AG09319 (cell line): Measurements from ENCODE around the gene CARD19.

Source experiments
- DNase-seq: peaks from one replicate; pipeline ENCODE4 v3.0.0-alpha.2; 2010; ENCODE audit warnings: low read depth; ENCODE audit errors: extremely low read depth
- TF ChIP-seq, protein P1 (sequence below): IDR thresholded peaks from 2 replicates; pipeline ENCODE4 v1.5.1; 2011; ENCODE audit warnings: low read depth, mild to moderate bottlenecking, inconsistent platforms, low read length, moderate library complexity

CARD19 gene

GRCh38 chr9:93094658-93095204 lies 1.3 kb upstream of the CARD19 start:
- TF ChIP-seq, protein P1, sequence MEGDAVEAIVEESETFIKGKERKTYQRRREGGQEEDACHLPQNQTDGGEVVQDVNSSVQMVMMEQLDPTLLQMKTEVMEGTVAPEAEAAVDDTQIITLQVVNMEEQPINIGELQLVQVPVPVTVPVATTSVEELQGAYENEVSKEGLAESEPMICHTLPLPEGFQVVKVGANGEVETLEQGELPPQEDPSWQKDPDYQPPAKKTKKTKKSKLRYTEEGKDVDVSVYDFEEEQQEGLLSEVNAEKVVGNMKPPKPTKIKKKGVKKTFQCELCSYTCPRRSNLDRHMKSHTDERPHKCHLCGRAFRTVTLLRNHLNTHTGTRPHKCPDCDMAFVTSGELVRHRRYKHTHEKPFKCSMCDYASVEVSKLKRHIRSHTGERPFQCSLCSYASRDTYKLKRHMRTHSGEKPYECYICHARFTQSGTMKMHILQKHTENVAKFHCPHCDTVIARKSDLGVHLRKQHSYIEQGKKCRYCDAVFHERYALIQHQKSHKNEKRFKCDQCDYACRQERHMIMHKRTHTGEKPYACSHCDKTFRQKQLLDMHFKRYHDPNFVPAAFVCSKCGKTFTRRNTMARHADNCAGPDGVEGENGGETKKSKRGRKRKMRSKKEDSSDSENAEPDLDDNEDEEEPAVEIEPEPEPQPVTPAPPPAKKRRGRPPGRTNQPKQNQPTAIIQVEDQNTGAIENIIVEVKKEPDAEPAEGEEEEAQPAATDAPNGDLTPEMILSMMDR, result no peak
- DNase-seq, result no peak

DNA sequence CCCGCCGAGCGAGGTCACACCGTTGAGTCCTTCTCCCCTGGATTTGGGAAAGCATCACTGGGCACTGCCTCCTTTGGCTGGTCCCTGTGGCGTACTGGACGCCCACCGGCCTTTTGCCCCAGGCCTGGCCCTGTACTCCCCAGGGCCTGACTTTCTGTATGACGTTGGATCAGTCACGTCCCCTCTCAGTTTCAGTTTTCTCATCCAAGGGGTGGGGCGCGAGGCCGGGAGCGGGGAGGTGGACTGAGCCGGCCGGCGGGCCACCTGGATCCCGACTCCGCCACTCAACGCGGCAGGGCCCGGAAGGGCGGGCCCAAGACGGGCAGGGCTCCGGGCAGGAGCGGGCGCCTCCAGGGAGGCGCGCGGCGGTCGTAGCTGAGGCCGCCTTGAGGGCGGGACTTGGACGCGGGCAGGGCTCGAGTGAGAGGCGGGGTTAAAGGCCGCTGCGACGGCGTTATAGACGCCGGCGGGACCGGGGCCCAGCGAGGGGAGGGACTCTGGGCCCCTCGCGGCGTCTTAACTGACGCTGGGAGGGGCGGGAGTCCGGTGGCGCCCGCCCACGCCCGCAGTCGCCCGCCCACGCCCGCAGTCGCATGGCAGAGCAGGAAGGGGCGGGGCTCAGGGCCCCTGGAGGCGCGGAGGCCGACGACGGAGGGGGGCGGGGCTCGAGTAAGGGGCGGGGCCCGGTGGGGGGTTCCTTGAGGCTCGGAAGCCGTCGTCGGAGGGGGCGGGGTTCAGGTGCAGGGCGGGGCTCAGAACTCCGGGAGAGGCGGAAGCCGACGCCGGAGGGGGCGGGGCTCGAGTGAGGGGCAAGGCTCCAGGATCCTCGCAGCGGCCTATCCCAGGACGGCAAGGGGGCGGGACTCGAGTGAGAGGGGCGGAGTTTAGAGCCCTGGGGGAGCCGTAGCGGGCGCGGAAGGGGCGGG lies 549 bp upstream of the CARD19 start:
- DNase-seq, result peak; percentile 97
- TF ChIP-seq, protein P1, result no peak

DNA sequence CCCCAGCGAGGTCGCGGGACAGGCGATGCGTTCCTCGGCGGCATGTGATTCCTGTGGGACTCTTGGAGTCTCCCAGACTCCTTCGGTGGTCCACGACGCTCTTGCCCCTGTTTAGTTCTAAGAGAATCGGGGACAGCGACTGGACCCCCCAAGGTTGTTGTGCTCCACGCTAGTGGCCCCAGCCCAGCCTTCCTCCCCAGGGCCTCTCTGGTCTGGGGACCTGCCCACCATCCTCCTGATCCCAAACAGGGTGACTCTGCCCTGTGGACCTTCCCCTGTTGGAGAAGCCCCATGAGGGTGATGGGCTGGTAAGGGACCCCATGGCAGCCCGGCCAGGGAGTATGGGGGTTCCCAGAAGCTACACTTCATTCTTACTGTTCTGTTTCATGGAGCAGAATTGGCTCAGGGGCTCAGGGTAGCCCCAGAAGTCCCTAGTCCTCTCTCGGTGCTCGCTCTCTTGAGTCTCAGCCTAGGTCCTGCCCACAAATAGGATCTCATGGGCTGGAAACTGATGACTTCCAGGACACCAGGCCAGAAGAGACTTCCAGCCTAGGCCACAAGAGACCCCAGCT lies 880 bp downstream of the CARD19 start:
- no peak for DNase-seq
- TF ChIP-seq, protein P1, result no peak

- TF ChIP-seq, protein P1, result no peak
These were observed 1.6 kb downstream of the CARD19 start for GRCh38 chr9:93097511-93098201.

GRCh38 chr9:93098236-93098946 lies 2.4 kb downstream of the CARD19 start:
- TF ChIP-seq, protein P1, result no peak
- DNase-seq, result peak; percentile 95

More at GRCh38 chr9:93097511-93098201, 1.6 kb downstream of the CARD19 start:
- DNase-seq, result no peak

DNA sequence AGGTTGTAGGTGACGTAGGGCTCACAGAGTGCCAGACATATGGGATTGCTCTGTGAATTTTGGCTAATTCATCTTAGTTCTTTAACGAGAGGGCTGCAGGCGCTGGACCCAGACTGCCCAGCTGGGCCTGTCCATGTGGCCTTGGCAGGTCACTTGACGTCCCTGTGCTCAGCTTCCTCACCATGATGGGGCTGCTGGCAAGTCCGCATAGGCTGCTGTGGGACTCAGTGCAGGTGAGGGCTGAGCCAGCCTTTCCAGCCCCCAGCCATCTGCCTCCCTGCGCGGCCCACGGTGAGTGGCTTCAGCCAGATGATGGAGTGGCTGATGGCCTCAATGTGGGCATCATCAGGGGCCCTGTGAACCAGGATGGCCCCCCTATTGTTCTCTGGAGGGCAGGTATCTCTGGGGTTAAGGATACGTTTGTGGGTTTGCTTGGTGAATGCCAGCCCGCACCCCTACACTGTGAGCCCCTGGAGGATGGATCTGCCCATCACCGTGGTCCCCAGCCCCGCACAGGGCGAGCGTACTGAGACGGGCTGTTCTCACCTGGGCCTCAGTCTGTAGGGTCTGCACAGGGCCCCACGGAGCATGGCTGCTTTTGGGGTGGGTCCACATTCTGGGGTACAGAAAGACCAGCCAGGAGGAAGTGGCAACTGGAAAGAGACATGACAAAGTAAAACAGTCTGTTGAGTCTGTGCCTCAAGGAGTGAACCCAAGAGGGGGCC lies 3.7 kb downstream of the CARD19 start:
- TF ChIP-seq, protein P1, result no peak
- no peak for DNase-seq
